HG03066 (cell line): ENCODE measurements around the gene ALG10.
A peak's percentile ranks its signal among the peaks of the same experiment; 100 is the strongest.
"Not testable (repeated sequence)": the region's sequence is repeated elsewhere in the genome, so short reads cannot be mapped to it uniquely, and the experiment has no call there.

Source experiments
- ATAC-seq: cut with Tn5 transposase; IDR thresholded peaks from one replicate; pipeline ENCODE4 v1.9.1; 2021; ENCODE audit warnings: low read depth; ENCODE audit not compliant: unreplicated experiment

ALG10 gene, protein sequence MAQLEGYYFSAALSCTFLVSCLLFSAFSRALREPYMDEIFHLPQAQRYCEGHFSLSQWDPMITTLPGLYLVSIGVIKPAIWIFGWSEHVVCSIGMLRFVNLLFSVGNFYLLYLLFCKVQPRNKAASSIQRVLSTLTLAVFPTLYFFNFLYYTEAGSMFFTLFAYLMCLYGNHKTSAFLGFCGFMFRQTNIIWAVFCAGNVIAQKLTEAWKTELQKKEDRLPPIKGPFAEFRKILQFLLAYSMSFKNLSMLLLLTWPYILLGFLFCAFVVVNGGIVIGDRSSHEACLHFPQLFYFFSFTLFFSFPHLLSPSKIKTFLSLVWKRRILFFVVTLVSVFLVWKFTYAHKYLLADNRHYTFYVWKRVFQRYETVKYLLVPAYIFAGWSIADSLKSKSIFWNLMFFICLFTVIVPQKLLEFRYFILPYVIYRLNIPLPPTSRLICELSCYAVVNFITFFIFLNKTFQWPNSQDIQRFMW

DNA sequence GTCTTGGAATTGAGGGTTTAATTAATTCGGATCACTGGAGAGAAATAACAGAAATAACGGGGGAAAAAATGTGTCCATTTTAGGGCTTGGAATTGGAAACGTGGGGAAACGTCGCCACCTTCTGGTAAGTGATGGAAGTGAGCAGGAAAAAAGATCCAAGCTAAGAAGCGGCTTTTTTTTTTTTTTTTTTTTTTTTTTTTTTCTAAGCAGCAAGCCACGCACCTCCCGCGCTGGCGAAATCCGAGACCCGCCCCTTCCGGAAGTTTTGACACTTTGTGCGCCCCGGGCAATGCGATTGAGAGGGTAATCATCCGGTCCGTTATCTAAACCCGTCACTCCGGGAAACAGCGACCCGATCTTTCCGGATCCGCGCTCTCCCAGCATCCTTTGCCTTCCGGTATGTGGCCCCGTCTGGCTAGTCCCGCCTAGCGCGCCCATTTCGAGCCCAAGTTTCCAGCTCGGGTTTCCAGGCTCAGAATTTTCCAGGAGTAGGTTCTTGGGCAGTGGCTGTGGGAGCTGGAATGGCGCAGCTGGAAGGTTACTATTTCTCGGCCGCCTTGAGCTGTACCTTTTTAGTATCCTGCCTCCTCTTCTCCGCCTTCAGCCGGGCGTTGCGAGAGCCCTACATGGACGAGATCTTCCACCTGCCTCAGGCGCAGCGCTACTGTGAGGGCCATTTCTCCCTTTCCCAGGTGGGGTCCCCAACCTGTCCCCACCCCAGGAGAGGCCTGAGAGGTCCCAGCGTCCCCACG, at the start of gene ALG10:
TSS of gene ALG10 (plus strand) at position 418 of the 752 bp plus-strand sequence. CDS start at position 522, 104 bp downstream.
- ATAC-seq: peak; percentile 99

DNA sequence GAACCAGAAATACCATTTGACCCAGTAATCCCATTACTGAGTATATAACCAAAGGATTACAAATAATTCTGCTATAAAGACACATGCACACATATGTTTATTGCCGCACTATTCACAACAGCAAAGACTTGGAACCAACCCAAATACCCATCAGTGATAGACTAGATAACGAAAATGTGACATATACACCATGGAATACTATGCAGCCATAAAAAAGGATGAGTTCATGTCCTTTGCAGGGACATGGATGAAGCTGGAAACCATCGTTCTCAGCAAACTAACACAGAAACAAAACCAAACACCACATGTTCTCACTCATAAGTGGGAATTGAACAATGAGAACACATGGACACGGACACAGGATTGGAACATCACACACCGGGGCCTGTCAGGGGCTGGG, 49.4 kb upstream of the ALG10 start:
- ATAC-seq: not testable (repeated sequence)

DNA sequence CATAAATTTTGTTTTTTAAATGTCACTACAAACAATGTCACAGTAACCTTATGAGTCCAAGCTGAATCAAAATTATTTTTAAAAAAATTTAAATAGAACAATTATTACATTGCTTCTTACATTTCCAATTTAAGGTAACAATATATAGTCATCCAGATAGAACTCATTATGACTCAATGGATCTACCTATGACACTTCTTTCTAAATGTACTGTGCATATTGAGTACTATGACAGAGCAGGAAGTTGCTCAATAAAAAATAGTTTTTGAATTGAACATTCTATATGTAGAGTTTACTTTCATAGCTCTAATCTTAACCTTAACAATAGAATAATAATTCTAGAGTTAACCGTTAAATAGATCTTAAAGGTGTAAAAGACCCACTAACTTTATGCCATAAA, 44.4 kb upstream of the ALG10 start:
- no peak for ATAC-seq

GRCh38 chr12:33988197-33988805, 34.0 kb upstream of the ALG10 start:
- ATAC-seq: no peak

GRCh38 chr12:33988913-33989312, 33.4 kb upstream of the ALG10 start:
- no peak for ATAC-seq

DNA sequence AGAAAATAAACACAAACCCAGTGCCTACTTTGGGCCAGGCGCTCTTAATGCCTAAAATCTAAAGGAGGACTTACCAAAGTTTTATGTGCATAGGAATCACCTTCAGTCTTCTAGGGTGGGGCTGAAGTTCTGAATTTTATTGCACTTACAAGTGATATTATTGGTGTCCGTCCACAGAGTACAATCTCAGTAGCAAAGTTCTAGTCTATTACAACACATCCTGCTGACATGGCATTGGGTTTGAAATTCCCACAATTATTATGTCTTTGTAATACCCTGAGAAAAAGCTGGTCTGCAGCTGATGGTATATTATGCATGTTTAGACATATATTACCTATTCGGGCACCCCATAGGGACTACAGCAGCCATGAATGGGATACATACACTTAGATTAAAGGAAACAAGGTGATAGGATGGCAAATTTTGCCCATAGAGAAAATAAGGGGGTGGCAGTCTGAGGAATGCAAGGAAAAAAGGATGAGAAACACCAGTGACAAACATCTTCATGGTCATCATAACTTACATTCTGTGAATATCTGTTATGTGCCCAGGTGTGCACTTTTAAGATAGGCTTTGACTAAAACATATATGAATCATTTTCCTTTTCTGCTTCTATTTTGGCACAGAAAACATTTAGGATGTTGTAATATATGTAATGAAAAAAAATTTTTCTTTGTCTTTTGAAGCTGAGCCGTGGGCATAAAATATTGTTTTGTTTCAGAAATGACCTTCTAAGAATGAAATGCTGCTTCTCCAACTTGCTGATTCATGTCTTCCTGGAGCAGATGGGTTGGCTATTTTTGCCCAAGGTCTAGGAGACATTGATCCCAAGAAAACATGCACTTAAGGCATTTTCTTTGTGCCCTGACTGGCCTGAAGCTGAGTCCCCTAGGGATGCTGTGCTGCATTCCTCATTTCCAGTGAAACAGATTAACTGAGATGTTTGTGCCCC, 27.2 kb upstream of the ALG10 start:
- ATAC-seq: no peak

GRCh38 chr12:34008835-34009234, 13.5 kb upstream of the ALG10 start:
- ATAC-seq: not testable (repeated sequence)

DNA sequence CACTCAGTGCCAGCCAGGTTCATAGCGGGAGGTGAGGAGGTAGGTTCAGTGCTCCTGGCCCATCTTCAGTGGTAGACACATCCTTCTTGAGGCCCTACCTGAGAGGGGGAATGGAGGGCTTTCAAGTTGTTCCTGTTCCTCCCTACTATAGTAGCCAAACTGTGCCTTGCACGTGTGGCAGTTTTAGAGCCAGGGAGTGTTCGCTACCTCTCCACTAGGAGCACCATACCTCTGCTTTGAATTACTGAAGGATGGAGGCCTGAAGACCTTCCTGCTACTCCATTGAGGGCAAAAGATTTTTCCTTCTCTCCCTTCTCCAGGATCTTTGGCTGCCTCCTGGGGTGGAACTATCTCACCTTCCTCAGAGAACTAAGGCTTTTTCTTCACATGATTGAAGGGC, 5.9 kb upstream of the ALG10 start:
- ATAC-seq: no peak

GRCh38 chr12:34021071-34021470, 1.2 kb upstream of the ALG10 start:
- ATAC-seq: no peak

DNA sequence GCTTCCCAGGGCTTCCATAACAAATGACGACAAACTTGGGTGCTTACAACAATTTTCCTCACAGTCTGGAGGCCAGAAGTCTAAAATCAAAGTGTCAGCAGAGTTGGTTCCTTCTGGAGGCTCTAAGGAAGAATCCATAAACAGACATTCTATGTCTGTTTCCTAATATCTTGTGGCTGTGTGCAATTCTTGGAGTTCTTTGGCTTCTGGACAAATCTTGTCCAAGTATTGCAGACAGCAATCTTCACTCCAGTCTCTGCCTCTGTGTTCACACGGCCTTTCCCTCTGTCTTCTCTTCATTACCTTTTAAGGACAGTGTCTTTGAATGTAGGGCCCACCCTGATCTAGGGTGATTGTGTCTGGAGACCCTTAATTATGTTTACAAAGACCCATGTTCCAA, 5.4 kb downstream of the ALG10 start:
- not testable (repeated sequence) for ATAC-seq

DNA sequence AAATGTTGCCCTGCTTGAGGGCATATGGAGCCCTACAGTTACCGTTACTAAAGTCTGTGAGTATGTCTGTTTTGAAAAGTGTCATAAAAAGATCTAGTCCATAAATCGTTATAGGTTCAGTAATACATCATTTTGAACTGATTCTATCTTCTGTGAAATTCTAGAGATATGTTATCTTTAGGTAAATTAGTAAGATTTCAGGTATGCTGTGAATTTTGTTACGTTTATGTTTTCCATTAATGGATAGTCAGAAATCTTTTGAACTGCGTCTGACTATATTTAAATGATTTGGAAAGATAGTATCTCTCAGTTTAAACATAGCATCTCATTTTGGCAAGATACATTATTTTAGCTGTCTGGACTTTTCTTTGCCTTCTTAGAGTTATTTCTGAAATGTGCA, 8.3 kb downstream of the ALG10 start:
- no peak for ATAC-seq

- no peak for ATAC-seq
Measured at GRCh38 chr12:34033628-34034296, 11.5 kb downstream of the ALG10 start.

GRCh38 chr12:34038357-34038756, 16.1 kb downstream of the ALG10 start:
- not testable (repeated sequence) for ATAC-seq

DNA sequence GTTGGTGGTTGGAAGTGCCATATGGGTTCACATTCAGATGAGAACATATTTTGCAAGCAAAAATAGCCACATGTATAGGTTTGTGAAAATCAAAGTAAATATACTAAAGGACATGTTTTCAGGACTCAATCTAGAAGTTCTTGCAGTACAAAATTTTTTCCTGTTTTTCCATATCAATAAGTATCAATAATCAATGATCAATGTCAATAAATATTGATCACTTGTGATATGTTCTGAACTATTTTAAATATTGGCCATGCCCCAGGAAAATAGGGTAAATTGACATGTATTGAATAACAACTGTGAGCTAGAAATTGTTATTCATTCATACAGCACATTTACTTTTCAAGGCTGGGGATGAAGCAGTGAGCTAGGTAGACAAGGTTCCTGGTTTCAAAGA, 24.3 kb downstream of the ALG10 start:
- no peak for ATAC-seq

GRCh38 chr12:34047855-34048254, 25.6 kb downstream of the ALG10 start:
- ATAC-seq: not testable (repeated sequence)

GRCh38 chr12:34048714-34049113, 26.4 kb downstream of the ALG10 start:
- ATAC-seq: no peak

- ATAC-seq: no peak
Measured at GRCh38 chr12:34051486-34051885, 29.2 kb downstream of the ALG10 start.

DNA sequence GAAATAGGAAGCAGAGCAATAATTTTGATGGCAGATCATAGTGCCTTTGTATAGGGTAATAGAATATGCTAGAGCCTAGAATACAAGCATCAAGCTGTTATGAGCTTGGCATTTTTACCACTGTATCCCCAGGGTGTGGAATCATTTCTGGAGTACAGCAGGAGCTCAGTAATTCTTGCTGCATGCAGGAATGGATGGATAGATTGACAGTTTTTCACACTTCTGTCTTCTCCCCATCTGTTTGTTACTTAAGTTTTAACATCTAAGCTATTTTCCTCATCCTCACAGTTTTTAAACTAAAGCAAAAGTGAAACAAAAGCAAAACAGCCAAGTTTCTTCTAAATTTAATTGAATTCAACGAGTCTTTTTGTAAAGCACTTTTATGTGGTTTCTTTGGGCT, 32.6 kb downstream of the ALG10 start:
- no peak for ATAC-seq
